CD4-positive, alpha-beta T cell (primary cell): ENCODE data around the gene ERCC4. TPM values are rescaled to one million over a fixed set of nuclear protein-coding genes. Genes with fewer than 3 reads are reported as not detected.

Experiments used
- ATAC-seq: fragments of 200-7000 bp; cut with Tn5 transposase; one replicate; pipeline ENCODE4 v1.10.0; 2022; ENCODE audit warnings: mild to moderate bottlenecking; ENCODE audit not compliant: poor library complexity
- CTCF ChIA-PET: fragments of 350-600 bp; sonication (Branson Sonifier 250); formaldehyde crosslinking; loops from one replicate; lab custom pipeline; 2021; ENCODE audit warnings: antibody characterized with exemption, inconsistent platforms; lab: Charles Lee
- POLR2A ChIA-PET: fragments of 350-600 bp; sonication (Branson Sonifier 250); formaldehyde crosslinking; loops from one replicate; lab custom pipeline; 2021; ENCODE audit warnings: antibody characterized with exemption, inconsistent platforms; lab: Charles Lee
- DNase-seq, 14 experiments: peaks; one replicate each; pipeline ENCODE4 v3.0.0-alpha.2; 2013 to 2020; ENCODE audit warnings: mixed read lengths in 2 of 14
- H3K27ac ChIP-seq, 2 donors: one replicate each; pipeline versions ENCODE4 v1.5.1 to v1.7.0; 2013; ENCODE audit warnings: low read length in 2 of 2, low read depth in 1 of 2, mild to moderate bottlenecking in 1 of 2
- H3K27me3 ChIP-seq, 2 experiments: 1 replicate in 1 of 2; 2 replicates in 1 of 2; pipeline versions ENCODE4 v1.6.1 to v1.7.0; 2013; ENCODE audit warnings: low read length in 2 of 2, control low read depth in 1 of 2, mild to moderate bottlenecking in 1 of 2, moderate library complexity in 1 of 2; ENCODE audit not compliant: insufficient read depth in 2 of 2, control insufficient read depth in 1 of 2
- H3K36me3 ChIP-seq: one replicate; pipeline ENCODE4 v1.6.1; 2013; ENCODE audit warnings: low read length, control low read depth; ENCODE audit not compliant: insufficient read depth
- H3K4me1 ChIP-seq: one replicate; pipeline ENCODE4 v1.6.1; 2013; ENCODE audit warnings: low read length, control low read depth; ENCODE audit not compliant: insufficient read depth
- H3K4me3 ChIP-seq: one replicate; pipeline ENCODE4 v1.5.1; 2013; ENCODE audit warnings: mild to moderate bottlenecking, low read length, moderate library complexity
- H3K9me3 ChIP-seq, 2 experiments: 1 replicate in 1 of 2; 2 replicates in 1 of 2; pipeline versions ENCODE4 v1.6.1 to v1.7.0; 2013; ENCODE audit warnings: low read length in 2 of 2, mild to moderate bottlenecking in 2 of 2, control low read depth in 1 of 2, moderate library complexity in 1 of 2; ENCODE audit not compliant: control insufficient read depth in 1 of 2, insufficient read depth in 1 of 2
- H3K27ac Mint-ChIP-seq: one replicate; pipeline ENCODE4 v1.8.0; 2020; ENCODE audit warnings: mixed read lengths
- H3K27me3 Mint-ChIP-seq: one replicate; pipeline ENCODE4 v1.8.0; 2021; ENCODE audit warnings: mixed read lengths
- H3K36me3 Mint-ChIP-seq: one replicate; pipeline ENCODE4 v1.8.0; 2021; ENCODE audit warnings: low read depth, mixed read lengths
- H3K4me1 Mint-ChIP-seq: one replicate; pipeline ENCODE4 v1.8.0; 2021; ENCODE audit warnings: low read depth, mixed read lengths
- H3K4me3 Mint-ChIP-seq: one replicate; pipeline ENCODE4 v1.8.0; 2020; ENCODE audit warnings: mild to moderate bottlenecking, mixed read lengths
- H3K9me3 Mint-ChIP-seq: one replicate; pipeline ENCODE4 v1.8.0; 2020; ENCODE audit warnings: mixed read lengths
- intact Hi-C, 2 experiments: fragments of 100-400 bp; cut with DNase I in 1 of 2; cut with micrococcal nuclease in 1 of 2; formaldehyde crosslinking; loops; one replicate each; pipeline versions ENCODE4 v1.15.1 to v1.9.0; 2023 to 2025; cut with DNase I, micrococcal nuclease
- total RNA-seq, 174 experiments: library from RNA in 2 of 174; stranded (reverse) in 2 of 174; gene quantifications; one replicate each; pipeline ENCODE4 v1.2.3 and lab custom pipeline; 2021 to 2026
- TF ChIP-seq, protein P1 (sequence below): fragments of 200-600 bp; IDR thresholded peaks from one replicate; pipeline ENCODE4 v1.8.0; 2022; ENCODE audit warnings: antibody characterized with exemption, mild to moderate bottlenecking

ERCC4 gene
- total RNA-seq, 2 experiments from 2014 or later = 8.5 to 10.1 TPM

GRCh38 chr16:13956635-13957196, 36.8 kb downstream of the ERCC4 start:
- Mint-ChIP-seq H3K4me3 (peak overlapping the region; percentile 80), H3K9me3 (no peaks in the 10 kb centered on the region), H3K36me3 (no peaks in the 10 kb centered on the region), H3K27me3 (peaks cover 5% of the 10 kb centered on the region), H3K27ac (no peak overlapping the region), H3K4me1 (peaks cover 15% of the 10 kb centered on the region)
- H3K9me3 ChIP-seq = no peaks in the 10 kb centered on the region
- H3K27me3 ChIP-seq = peaks cover 0 to 2% of the 10 kb centered on the region in 2 experiments
- no peak for ATAC-seq
- H3K36me3 ChIP-seq = no peaks in the 10 kb centered on the region
- POLR2A ChIA-PET = no interaction called here
- H3K4me3 ChIP-seq = peak overlapping the region; percentile 48
- CTCF ChIA-PET = no interaction called here
- peaks cover 13% of the 10 kb centered on the region for H3K4me1 ChIP-seq
- TF ChIP-seq, protein P1, sequence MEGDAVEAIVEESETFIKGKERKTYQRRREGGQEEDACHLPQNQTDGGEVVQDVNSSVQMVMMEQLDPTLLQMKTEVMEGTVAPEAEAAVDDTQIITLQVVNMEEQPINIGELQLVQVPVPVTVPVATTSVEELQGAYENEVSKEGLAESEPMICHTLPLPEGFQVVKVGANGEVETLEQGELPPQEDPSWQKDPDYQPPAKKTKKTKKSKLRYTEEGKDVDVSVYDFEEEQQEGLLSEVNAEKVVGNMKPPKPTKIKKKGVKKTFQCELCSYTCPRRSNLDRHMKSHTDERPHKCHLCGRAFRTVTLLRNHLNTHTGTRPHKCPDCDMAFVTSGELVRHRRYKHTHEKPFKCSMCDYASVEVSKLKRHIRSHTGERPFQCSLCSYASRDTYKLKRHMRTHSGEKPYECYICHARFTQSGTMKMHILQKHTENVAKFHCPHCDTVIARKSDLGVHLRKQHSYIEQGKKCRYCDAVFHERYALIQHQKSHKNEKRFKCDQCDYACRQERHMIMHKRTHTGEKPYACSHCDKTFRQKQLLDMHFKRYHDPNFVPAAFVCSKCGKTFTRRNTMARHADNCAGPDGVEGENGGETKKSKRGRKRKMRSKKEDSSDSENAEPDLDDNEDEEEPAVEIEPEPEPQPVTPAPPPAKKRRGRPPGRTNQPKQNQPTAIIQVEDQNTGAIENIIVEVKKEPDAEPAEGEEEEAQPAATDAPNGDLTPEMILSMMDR = no peak
- H3K27ac ChIP-seq = no peak overlapping the region
- intact Hi-C loops = no loop called here
- DNase-seq = no peak

GRCh38 chr16:13957197-13958078, 37.5 kb downstream of the ERCC4 start:
- H3K27ac Mint-ChIP-seq = no peak overlapping the region
- H3K4me3 Mint-ChIP-seq = peak overlapping the region; percentile 80
- H3K4me1 Mint-ChIP-seq = peaks cover 15% of the 10 kb centered on the region
- Histone ChIP-seq H3K27ac (no peak overlapping the region), H3K27me3 (peaks cover 0 to 2% of the 10 kb centered on the region in 2 experiments), H3K4me1 (peaks cover 13% of the 10 kb centered on the region), H3K4me3 (peak overlapping the region; percentile 48), H3K36me3 (no peaks in the 10 kb centered on the region), H3K9me3 (no peaks in the 10 kb centered on the region)
- intact Hi-C loops = no loop called here
- TF ChIP-seq, protein P1 = no peak
- peaks cover 5% of the 10 kb centered on the region for H3K27me3 Mint-ChIP-seq
- no peaks in the 10 kb centered on the region for H3K9me3 Mint-ChIP-seq
- POLR2A ChIA-PET = no interaction called here
- DNase-seq (peak in 4 of 14 experiments; percentile 6 to 68 (median 38)), ATAC-seq (peak; percentile 14)
- H3K36me3 Mint-ChIP-seq = no peaks in the 10 kb centered on the region
- CTCF ChIA-PET = no interaction called here

DNA sequence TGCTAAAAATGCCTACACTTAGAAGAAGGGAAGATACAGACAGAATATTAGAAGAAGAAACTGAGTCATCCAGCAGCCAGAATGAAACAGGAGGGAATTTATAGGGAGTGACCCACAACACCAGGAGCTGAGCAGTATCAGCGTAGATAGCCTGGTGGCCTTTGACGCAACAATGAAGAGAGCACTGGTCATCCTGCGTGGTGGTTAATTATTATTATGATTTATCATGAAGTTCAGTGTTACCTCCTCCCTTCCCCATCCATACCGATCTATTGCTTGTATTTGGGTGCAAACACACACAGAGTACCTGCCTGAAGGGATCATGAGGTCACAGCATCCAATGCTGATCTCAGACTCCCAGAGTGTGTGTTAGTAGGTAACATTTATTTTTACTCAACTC, 38.5 kb downstream of the ERCC4 start:
- CTCF ChIA-PET = no interaction called here
- Mint-ChIP-seq H3K9me3 (no peaks in the 10 kb centered on the region), H3K27ac (no peak overlapping the region), H3K36me3 (no peaks in the 10 kb centered on the region), H3K4me1 (peaks cover 15% of the 10 kb centered on the region), H3K4me3 (no peak overlapping the region), H3K27me3 (peaks cover 9% of the 10 kb centered on the region)
- no peak for ATAC-seq
- Histone ChIP-seq H3K36me3 (no peaks in the 10 kb centered on the region), H3K9me3 (no peaks in the 10 kb centered on the region), H3K27me3 (peaks cover 0 to 2% of the 10 kb centered on the region in 2 experiments), H3K4me3 (no peak overlapping the region), H3K4me1 (peaks cover 13% of the 10 kb centered on the region), H3K27ac (no peak overlapping the region)
- no peak for DNase-seq
- TF ChIP-seq, protein P1 = no peak
- intact Hi-C loops = no loop called here
- POLR2A ChIA-PET = no interaction called here
